Erythroblast (primary cell): ENCODE data around the gene NTPCR.
A peak's percentile ranks its signal among the peaks of the same experiment; 100 is the strongest.
"Not testable (repeated sequence)": the region's sequence is repeated elsewhere in the genome, so short reads cannot be mapped to it uniquely, and the experiment has no call there.

ENCODE experiments used
- DNase-seq, 2 experiments: peaks; one replicate each; lab custom pipeline; 2025; lab: John Stamatoyannopoulos, UW
- GATA1 ChIP-seq: IDR thresholded peaks from 2 replicates; pipeline ENCODE4 v1.6.1; 2011; ENCODE audit warnings: low read depth, mild to moderate bottlenecking, control low read depth, low read length, moderate library complexity
- POLR2A ChIP-seq: IDR thresholded peaks from 2 replicates; pipeline ENCODE4 v1.6.1; 2011; ENCODE audit warnings: mild to moderate bottlenecking, low read length

Gene NTPCR

GRCh38 chr1:232915212-232915611, 35.2 kb upstream of the NTPCR start:
- TF ChIP-seq POLR2A = no peak
- no peak for TF ChIP-seq GATA1
- DNase-seq = no peak

GRCh38 chr1:232917053-232917452, 33.4 kb upstream of the NTPCR start:
- no peak for DNase-seq
- TF ChIP-seq GATA1 (no peak), POLR2A (no peak)

- no peak for DNase-seq
- TF ChIP-seq POLR2A = no peak
- no peak for TF ChIP-seq GATA1
Observed at GRCh38 chr1:232921381-232921780, 29.0 kb upstream of the NTPCR start.

- TF ChIP-seq POLR2A (no peak), GATA1 (no peak)
- DNase-seq = no peak
Observed at GRCh38 chr1:232922485-232922884, 27.9 kb upstream of the NTPCR start.

- no peak for DNase-seq
- TF ChIP-seq POLR2A = no peak
- TF ChIP-seq GATA1 = no peak
Observed at GRCh38 chr1:232923739-232924386, 26.5 kb upstream of the NTPCR start.

GRCh38 chr1:232924874-232925273, 25.5 kb upstream of the NTPCR start:
- TF ChIP-seq POLR2A (no peak), GATA1 (no peak)
- DNase-seq = no peak

- TF ChIP-seq POLR2A (no peak), GATA1 (no peak)
- DNase-seq = no peak
Observed at GRCh38 chr1:232925421-232926220, 24.8 kb upstream of the NTPCR start.

- DNase-seq = not testable (repeated sequence)
Observed at GRCh38 chr1:232927166-232927565, 23.2 kb upstream of the NTPCR start.

GRCh38 chr1:232927830-232928505, 22.4 kb upstream of the NTPCR start:
- DNase-seq = no peak
- TF ChIP-seq POLR2A (no peak), GATA1 (no peak)

- TF ChIP-seq GATA1 = no peak
- TF ChIP-seq POLR2A = no peak
- no peak for DNase-seq
Observed at GRCh38 chr1:232932486-232933425, 17.7 kb upstream of the NTPCR start.

GRCh38 chr1:232936941-232937340, 13.5 kb upstream of the NTPCR start:
- TF ChIP-seq POLR2A (no peak), GATA1 (no peak)
- no peak for DNase-seq

GRCh38 chr1:232937741-232938375, 12.6 kb upstream of the NTPCR start:
- DNase-seq = peak; percentile 6 to 12
- no peak for TF ChIP-seq POLR2A
- TF ChIP-seq GATA1 = no peak

- TF ChIP-seq GATA1 (no peak), POLR2A (no peak)
- no peak for DNase-seq
Observed at GRCh38 chr1:232938926-232939325, 11.5 kb upstream of the NTPCR start.
